ENCODE data around the gene CALHM4. TPM values are rescaled to one million over a fixed set of nuclear protein-coding genes. Genes with fewer than 3 reads are reported as not detected.

CALHM4 gene
- total and polyA plus RNA-seq, 7 donors: 0.07 to 1.2 (median 0.34) TPM; not detected in 2

DNA sequence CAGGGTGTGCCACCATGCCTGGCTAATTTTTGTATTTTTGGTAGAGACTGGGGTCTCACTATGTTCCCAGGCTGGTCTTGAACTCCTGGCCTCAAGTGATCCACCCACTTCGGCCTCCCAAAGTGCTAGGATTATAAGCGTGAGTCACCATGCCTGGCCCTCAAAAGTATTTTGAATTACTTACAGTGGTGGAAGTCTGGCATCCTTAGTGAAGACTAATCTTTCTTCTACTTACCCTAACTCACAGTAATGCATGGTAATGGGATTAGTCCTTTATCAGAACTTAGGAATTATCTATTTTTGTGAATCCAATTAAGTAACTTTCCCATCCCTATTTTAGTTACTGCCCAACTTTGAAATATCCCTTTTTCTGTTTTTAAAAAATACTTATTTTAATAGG is 21.7 kb downstream of the CALHM4 start:
- no peak for DNase-seq
- Histone ChIP-seq H3K27me3 (ENCODE audit: insufficient read depth in 3 of 3, low read length in 2 of 3) (no peaks in the 10 kb centered on the region), H3K9me3 (no peaks in the 10 kb centered on the region), H3K27ac (no peak overlapping the region), H3K4me1 (peaks cover 28% of the 10 kb centered on the region), H3K36me3 (ENCODE audit: insufficient read depth in 1 of 2, low read depth in 1 of 2) (peaks cover 4 to 40% of the 10 kb centered on the region in 2 donors), H3K4me3 (no peak overlapping the region)
- no peak for ATAC-seq
- 87 to 96% (median 91%) methylated on average over 2 of the region's 2 CpGs for WGBS, 3 donors
- intact Hi-C loops (cut with DNase I): no loop called here
- no peak for TF ChIP-seq CTCF (IDR thresholded peaks at IDR 0.05)

DNA sequence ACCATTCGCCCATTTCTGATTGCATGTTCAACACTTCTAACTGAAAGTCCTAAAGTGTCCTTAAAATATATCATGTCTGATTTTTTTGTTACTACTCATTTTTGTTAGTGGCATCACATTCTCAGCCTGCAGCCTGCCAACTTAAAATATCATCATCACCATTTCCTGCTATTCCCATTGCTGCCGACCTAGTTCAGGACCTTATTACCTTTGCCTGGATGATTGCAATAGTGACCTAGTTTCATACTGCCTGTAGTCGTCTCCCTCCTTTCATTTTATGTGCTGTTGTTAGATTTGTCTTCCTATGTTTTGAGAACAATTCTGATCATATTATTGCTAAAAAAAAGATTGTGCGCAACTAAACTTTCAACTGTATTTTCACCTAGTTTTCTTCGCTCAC is 23.9 kb downstream of the CALHM4 start:
- H3K9me3 ChIP-seq: no peaks in the 10 kb centered on the region
- peaks cover 25% of the 10 kb centered on the region for H3K4me1 ChIP-seq
- no peak overlapping the region for H3K4me3 ChIP-seq
- no peaks in the 10 kb centered on the region for H3K27me3 ChIP-seq (ENCODE audit: insufficient read depth in 3 of 3, low read length in 2 of 3)
- DNase-seq (no peak), ATAC-seq (no peak)
- no peak for TF ChIP-seq CTCF (IDR thresholded peaks at IDR 0.05)
- H3K27ac ChIP-seq: no peak overlapping the region
- WGBS, 3 donors: 73 to 81% (median 75%) methylated on average over 5 of the region's 5 CpGs
- intact Hi-C loops (cut with DNase I): no loop called here
- peaks cover 4 to 54% of the 10 kb centered on the region in 2 donors for H3K36me3 ChIP-seq (ENCODE audit: insufficient read depth in 1 of 2, low read depth in 1 of 2)

GRCh38 chr6:116578335-116578734 is 24.8 kb downstream of the CALHM4 start:
- peaks cover 16% of the 10 kb centered on the region for H3K4me1 ChIP-seq
- H3K27ac ChIP-seq: no peak overlapping the region
- H3K36me3 ChIP-seq (ENCODE audit: insufficient read depth in 1 of 2, low read depth in 1 of 2): peaks cover 4 to 62% of the 10 kb centered on the region in 2 donors
- DNase-seq (no peak), ATAC-seq (no peak)
- H3K9me3 ChIP-seq: no peaks in the 10 kb centered on the region
- H3K4me3 ChIP-seq: no peak overlapping the region
- no peaks in the 10 kb centered on the region for H3K27me3 ChIP-seq (ENCODE audit: insufficient read depth in 3 of 3, low read length in 2 of 3)
- intact Hi-C loops (cut with DNase I): no loop called here
- TF ChIP-seq CTCF (IDR thresholded peaks at IDR 0.05): no peak

- intact Hi-C loops (cut with DNase I): no loop called here
- peaks cover 4 to 66% of the 10 kb centered on the region in 2 donors for H3K36me3 ChIP-seq (ENCODE audit: insufficient read depth in 1 of 2, low read depth in 1 of 2)
- H3K4me3 ChIP-seq: no peak overlapping the region
- WGBS, 3 donors: 83 to 94% (median 85%) methylated on average over 1 of the region's 1 CpG
- H3K4me1 ChIP-seq: peaks cover 8% of the 10 kb centered on the region
- no peak overlapping the region for H3K27ac ChIP-seq
- TF ChIP-seq CTCF (IDR thresholded peaks at IDR 0.05): no peak
- no peak for ATAC-seq
- H3K9me3 ChIP-seq: no peaks in the 10 kb centered on the region
- H3K27me3 ChIP-seq (ENCODE audit: insufficient read depth in 3 of 3, low read length in 2 of 3): no peaks in the 10 kb centered on the region
- DNase-seq: no peak
Measured at GRCh38 chr6:116579143-116579542, 25.6 kb downstream of the CALHM4 start.

DNA sequence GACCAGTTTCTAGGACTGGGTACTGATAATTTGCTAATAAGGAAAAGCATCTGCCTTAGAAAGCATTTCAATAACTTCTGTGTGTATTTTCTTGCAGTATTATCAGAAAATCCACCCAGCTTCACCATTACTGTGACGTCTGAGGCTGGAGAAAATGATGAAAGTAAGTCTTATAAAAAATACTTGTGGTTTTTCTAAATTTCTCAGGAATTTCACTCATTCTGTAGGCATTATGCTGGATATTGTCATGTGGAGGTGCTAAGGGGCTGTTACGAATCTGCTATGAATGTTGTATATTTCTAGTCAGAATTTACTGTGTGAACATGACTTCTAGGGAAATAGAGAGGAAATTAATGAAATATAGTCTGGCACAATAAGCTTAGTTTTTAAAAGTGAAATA is 26.6 kb downstream of the CALHM4 start:
- DNase-seq (no peak), ATAC-seq (no peak)
- 78 to 90% (median 78%) methylated on average over 2 of the region's 2 CpGs for WGBS, 3 donors
- intact Hi-C loops (cut with DNase I): no loop called here
- no peaks in the 10 kb centered on the region for H3K27me3 ChIP-seq (ENCODE audit: insufficient read depth in 3 of 3, low read length in 2 of 3)
- H3K9me3 ChIP-seq: no peaks in the 10 kb centered on the region
- H3K27ac ChIP-seq: no peak overlapping the region
- TF ChIP-seq CTCF (IDR thresholded peaks at IDR 0.05): no peak
- peaks cover 6% of the 10 kb centered on the region for H3K4me1 ChIP-seq
- peaks cover 4 to 68% of the 10 kb centered on the region in 2 donors for H3K36me3 ChIP-seq (ENCODE audit: insufficient read depth in 1 of 2, low read depth in 1 of 2)
- H3K4me3 ChIP-seq: no peak overlapping the region
